ENCODE data around the gene LIF. TPM values are rescaled to one million over a fixed set of nuclear protein-coding genes. Genes with fewer than 3 reads are reported as not detected.

Gene LIF
- total RNA-seq, 2 experiments from 2014 or later: 508 to 564 TPM

GRCh38 chr22:30265823-30266444 is 19.4 kb upstream of the LIF start:
- peaks cover 55% of the 10 kb centered on the region for H3K36me3 Mint-ChIP-seq
- peak overlapping the region; percentile 88 for H3K4me3 Mint-ChIP-seq
- H3K9me3 Mint-ChIP-seq: no peaks in the 10 kb centered on the region
- peak overlapping the region; percentile 97 for H3K27ac Mint-ChIP-seq
- POLR2A ChIA-PET: interaction anchor here (0.7 to 7.5 kb wide), 10 partner anchors 11 to 97 kb away, joined by 3 to 91 read pairs (median 4); partner anchors contain the start of gene LIF
- peaks cover 50% of the 10 kb centered on the region for H3K4me1 Mint-ChIP-seq
- peak; percentile 60 for ATAC-seq (ENCODE audit: low read depth)
- peak; percentile 84 for DNase-seq
- H3K27me3 Mint-ChIP-seq: no peaks in the 10 kb centered on the region

GRCh38 chr22:30265131-30265720 is 18.7 kb upstream of the LIF start:
- no peaks in the 10 kb centered on the region for H3K27me3 Mint-ChIP-seq
- peak overlapping the region; percentile 97 for H3K27ac Mint-ChIP-seq
- DNase-seq (no peak), ATAC-seq (ENCODE audit: low read depth) (no peak)
- peaks cover 50% of the 10 kb centered on the region for H3K36me3 Mint-ChIP-seq
- H3K4me1 Mint-ChIP-seq: peaks cover 51% of the 10 kb centered on the region
- POLR2A ChIA-PET: interaction anchor here (0.6 to 7.5 kb wide), 11 partner anchors 12 to 705 kb away, joined by 3 to 91 read pairs (median 3); partner anchors contain the start of gene LIF
- no peaks in the 10 kb centered on the region for H3K9me3 Mint-ChIP-seq
- peak overlapping the region; percentile 88 for H3K4me3 Mint-ChIP-seq

GRCh38 chr22:30263883-30264282 is 17.3 kb upstream of the LIF start:
- ATAC-seq (ENCODE audit: low read depth): no peak
- H3K27ac Mint-ChIP-seq: peak overlapping the region; percentile 97
- H3K4me1 Mint-ChIP-seq: peaks cover 52% of the 10 kb centered on the region
- H3K4me3 Mint-ChIP-seq: peak overlapping the region; percentile 88
- H3K36me3 Mint-ChIP-seq: peaks cover 48% of the 10 kb centered on the region
- POLR2A ChIA-PET: interaction anchor here (0.6 to 7.5 kb wide), 15 partner anchors 8 to 575 kb away, joined by 3 to 91 read pairs (median 4); partner anchors contain the start of genes LIF and TBC1D10A
- H3K27me3 Mint-ChIP-seq: no peaks in the 10 kb centered on the region
- no peak for DNase-seq
- no peaks in the 10 kb centered on the region for H3K9me3 Mint-ChIP-seq

GRCh38 chr22:30262917-30263741 is 16.6 kb upstream of the LIF start:
- DNase-seq: peak; percentile 83
- H3K27me3 Mint-ChIP-seq: no peaks in the 10 kb centered on the region
- no peaks in the 10 kb centered on the region for H3K9me3 Mint-ChIP-seq
- H3K36me3 Mint-ChIP-seq: peaks cover 43% of the 10 kb centered on the region
- ATAC-seq (ENCODE audit: low read depth): no peak
- H3K27ac Mint-ChIP-seq: peak overlapping the region; percentile 97
- H3K4me1 Mint-ChIP-seq: peaks cover 51% of the 10 kb centered on the region
- POLR2A ChIA-PET: interaction anchor here (0.6 to 7.5 kb wide), 18 partner anchors 8 to 574 kb away, joined by 3 to 91 read pairs (median 4); partner anchors contain the start of genes LIF and TBC1D10A
- H3K4me3 Mint-ChIP-seq: peak overlapping the region; percentile 88

- peaks cover 43% of the 10 kb centered on the region for H3K36me3 Mint-ChIP-seq
- peaks cover 49% of the 10 kb centered on the region for H3K4me1 Mint-ChIP-seq
- POLR2A ChIA-PET: interaction anchor here (1.4 to 7.5 kb wide), 6 partner anchors 8 to 93 kb away, joined by 3 to 91 read pairs (median 8); partner anchors contain the start of gene LIF
- H3K9me3 Mint-ChIP-seq: no peaks in the 10 kb centered on the region
- DNase-seq (no peak), ATAC-seq (ENCODE audit: low read depth) (no peak)
- H3K4me3 Mint-ChIP-seq: peak overlapping the region; percentile 88
- peak overlapping the region; percentile 97 for H3K27ac Mint-ChIP-seq
- no peaks in the 10 kb centered on the region for H3K27me3 Mint-ChIP-seq
Observed at GRCh38 chr22:30262112-30262511, 15.6 kb upstream of the LIF start.

GRCh38 chr22:30261134-30261533 is 14.6 kb upstream of the LIF start:
- H3K36me3 Mint-ChIP-seq: peaks cover 39% of the 10 kb centered on the region
- peak overlapping the region; percentile 88 for H3K4me3 Mint-ChIP-seq
- H3K4me1 Mint-ChIP-seq: peaks cover 56% of the 10 kb centered on the region
- no peaks in the 10 kb centered on the region for H3K9me3 Mint-ChIP-seq
- peak overlapping the region; percentile 97 for H3K27ac Mint-ChIP-seq
- ATAC-seq (ENCODE audit: low read depth): no peak
- POLR2A ChIA-PET: interaction anchor here (1.0 to 7.5 kb wide), 12 partner anchors 9 to 96 kb away, joined by 3 to 91 read pairs (median 6); partner anchors contain the start of genes CCDC157, LIF and SF3A1
- H3K27me3 Mint-ChIP-seq: no peaks in the 10 kb centered on the region
- no peak for DNase-seq

GRCh38 chr22:30260682-30261081 is 14.1 kb upstream of the LIF start:
- Mint-ChIP-seq H3K27me3 (no peaks in the 10 kb centered on the region), H3K4me1 (peaks cover 57% of the 10 kb centered on the region), H3K27ac (peak overlapping the region; percentile 97), H3K9me3 (no peaks in the 10 kb centered on the region), H3K36me3 (peaks cover 35% of the 10 kb centered on the region), H3K4me3 (peak overlapping the region; percentile 45)
- DNase-seq: no peak
- no peak for ATAC-seq (ENCODE audit: low read depth)
- POLR2A ChIA-PET: interaction anchor here (1.0 to 7.5 kb wide), 11 partner anchors 10 to 96 kb away, joined by 3 to 91 read pairs (median 6); partner anchors contain the start of genes CCDC157, LIF and SF3A1

GRCh38 chr22:30260276-30260675 is 13.7 kb upstream of the LIF start:
- DNase-seq (no peak), ATAC-seq (ENCODE audit: low read depth) (peak; percentile 10)
- Mint-ChIP-seq H3K9me3 (no peaks in the 10 kb centered on the region), H3K27me3 (no peaks in the 10 kb centered on the region), H3K4me3 (peak overlapping the region; percentile 45), H3K36me3 (peaks cover 31% of the 10 kb centered on the region), H3K27ac (peak overlapping the region; percentile 64), H3K4me1 (peaks cover 59% of the 10 kb centered on the region)
- POLR2A ChIA-PET: interaction anchor here (0.8 to 7.5 kb wide), 7 partner anchors 10 to 25 kb away, joined by 3 to 91 read pairs (median 11); partner anchors contain the start of gene LIF

GRCh38 chr22:30254314-30254713 is 7.8 kb upstream of the LIF start:
- Mint-ChIP-seq H3K27me3 (no peaks in the 10 kb centered on the region), H3K27ac (peak overlapping the region; percentile 79), H3K4me1 (peaks cover 46% of the 10 kb centered on the region), H3K9me3 (no peaks in the 10 kb centered on the region), H3K4me3 (no peak overlapping the region), H3K36me3 (no peaks in the 10 kb centered on the region)
- ATAC-seq (ENCODE audit: low read depth) (no peak), DNase-seq (no peak)
- POLR2A ChIA-PET: interaction anchor here (0.8 to 2.9 kb wide), 5 partner anchors 8 to 85 kb away, joined by 3 to 11 read pairs (median 7); partner anchors contain the start of genes LIF and OSM

GRCh38 chr22:30253205-30253852 is 6.8 kb upstream of the LIF start:
- POLR2A ChIA-PET: interaction anchor here (0.7 to 2.9 kb wide), 8 partner anchors 10 to 77 kb away, joined by 3 to 11 read pairs (median 4); no protein-coding TSS in a partner anchor
- Mint-ChIP-seq H3K27me3 (no peaks in the 10 kb centered on the region), H3K9me3 (no peaks in the 10 kb centered on the region), H3K4me1 (peaks cover 46% of the 10 kb centered on the region), H3K4me3 (peak overlapping the region; percentile 75), H3K36me3 (no peaks in the 10 kb centered on the region), H3K27ac (peak overlapping the region; percentile 93)
- no peak for ATAC-seq (ENCODE audit: low read depth)
- no peak for DNase-seq

- POLR2A ChIA-PET: interaction anchor here (0.7 to 2.9 kb wide), 8 partner anchors 10 to 77 kb away, joined by 3 to 11 read pairs (median 4); no protein-coding TSS in a partner anchor
- Mint-ChIP-seq H3K9me3 (no peaks in the 10 kb centered on the region), H3K36me3 (no peaks in the 10 kb centered on the region), H3K27ac (peak overlapping the region; percentile 93), H3K4me1 (peaks cover 48% of the 10 kb centered on the region), H3K4me3 (peak overlapping the region; percentile 75), H3K27me3 (no peaks in the 10 kb centered on the region)
- peak; percentile 40 for ATAC-seq (ENCODE audit: low read depth)
- DNase-seq: peak; percentile 54
Observed at GRCh38 chr22:30252411-30253204, 6.0 kb upstream of the LIF start.
